GM12891 (cell line): ENCODE data around the gene CDKN2B.

Experiments used
- POLR2A ChIP-seq: IDR thresholded peaks from 2 replicates; pipeline ENCODE4 v1.6.1; 2011; ENCODE audit warnings: low read depth, low read length, control low read depth
- POLR2AphosphoS5 ChIP-seq: IDR thresholded peaks from 2 replicates; pipeline ENCODE4 v1.6.1; 2011; ENCODE audit warnings: low read depth, low read length, control low read depth

GRCh38 chr9:22054529-22054928 is 45.4 kb upstream of the CDKN2B start:
- TF ChIP-seq POLR2AphosphoS5, result no peak
- no peak for TF ChIP-seq POLR2A
